Kidney (tissue), 14 donors: ENCODE measurements around the gene POLR1E. TPM values are rescaled to one million over a fixed set of nuclear protein-coding genes. Genes with fewer than 3 reads are reported as not detected.

Experiments
- DNase-seq, 5 donors: peaks; one replicate each; pipeline ENCODE4 v3.0.0-alpha.2; 2013 to 2020
- FAIRE-seq: peaks from 2 replicates; lab custom pipeline; 2012; peaks lifted over from hg19 to GRCh38; lab: Jason Lieb, UNC
- H3K27ac ChIP-seq, 2 donors: one replicate each; pipeline ENCODE4 v1.7.0; 2013; ENCODE audit warnings: low read depth in 2 of 2, low read length in 2 of 2, inconsistent platforms in 1 of 2
- H3K27me3 ChIP-seq: one replicate; pipeline ENCODE4 v1.7.1; 2013; ENCODE audit warnings: low read length, inconsistent platforms; ENCODE audit not compliant: control insufficient read depth, insufficient read depth
- H3K36me3 ChIP-seq, 3 donors: one replicate each; pipeline versions ENCODE4 v1.7.0 to v1.7.1; 2013; ENCODE audit warnings: low read length in 3 of 3, control low read depth in 1 of 3, inconsistent platforms in 1 of 3; ENCODE audit not compliant: insufficient read depth in 3 of 3, control insufficient read depth in 2 of 3
- H3K4me1 ChIP-seq, 3 donors: one replicate each; pipeline versions ENCODE4 v1.7.0 to v1.7.1; 2013; ENCODE audit warnings: low read length in 3 of 3, inconsistent platforms in 1 of 3, low read depth in 1 of 3; ENCODE audit not compliant: control insufficient read depth in 2 of 3, insufficient read depth in 2 of 3
- H3K4me3 ChIP-seq, 3 donors: one replicate each; pipeline versions ENCODE4 v1.7.0 to v1.8.1; 2013; ENCODE audit warnings: low read length in 3 of 3, control low read depth in 1 of 3, inconsistent platforms in 1 of 3
- H3K9ac ChIP-seq, 3 donors: one replicate each; pipeline versions ENCODE4 v1.7.0 to v1.7.1; 2013; ENCODE audit warnings: low read length in 3 of 3, control low read depth in 1 of 3, inconsistent platforms in 1 of 3
- H3K9me3 ChIP-seq, 3 donors: one replicate each; pipeline versions ENCODE4 v1.7.0 to v1.7.1; 2013; ENCODE audit warnings: low read length in 3 of 3, control low read depth in 1 of 3, inconsistent platforms in 1 of 3; ENCODE audit not compliant: control insufficient read depth in 2 of 3, insufficient read depth in 1 of 3
- CTCF ChIP-seq: IDR thresholded peaks from 3 replicates; pipeline ENCODE4 v1.5.1; 2012; ENCODE audit warnings: mild to moderate bottlenecking, moderate library complexity, borderline replicate concordance; ENCODE audit not compliant: insufficient read depth; ENCODE audit errors: extremely low read depth
- intact Hi-C: fragments of 100-400 bp; cut with DNase I; formaldehyde crosslinking; loops from one replicate; pipeline ENCODE4 v1.11.1; 2022
- polyA plus RNA-seq: library from polyadenylated mRNA; stranded (reverse); fragments of 350-450 nt; fragmentation: Illumina TruSeq; extraction: RNeasy Lipid Tissue Mini Kit (QIAGEN cat#74804); gene quantifications from one replicate; pipeline ENCODE4 v1.2.3, GENCODE V29; 2014; ENCODE audit warnings: low read depth, low replicate concordance; ENCODE audit not compliant: insufficient read depth
- total RNA-seq: library from RNA; stranded (reverse); fragmentation: NEBNext Ultra II Directional; extraction: Animal tissue kit (Norgen Biotek cat#: 25700); gene quantifications from one replicate; pipeline ENCODE4 v1.2.1, GENCODE V29; 2021
- donor health status: control.
- donor health status: control.
- donor health status: control.
- donor health status: control.
- donor health status: control.
- donor health status: DM: yes; HTN: yes; CAD: no.
- donor health status: Normal renal cell carcinoma (clear cell type).

POLR1E gene
- total and polyA plus RNA-seq, 2 donors from 2014 or later = 8.2 to 17.2 TPM

GRCh38 chr9:37437010-37437409 lies 48.7 kb upstream of the POLR1E start:
- DNase-seq (no peak), FAIRE-seq (no peak)
- Histone ChIP-seq H3K4me3 (no peak overlapping the region), H3K4me1 (peaks cover 0 to 12% (median 11%) of the 10 kb centered on the region in 3 donors), H3K9ac (no peak overlapping the region), H3K9me3 (no peaks in the 10 kb centered on the region), H3K27me3 (no peaks in the 10 kb centered on the region), H3K36me3 (peaks cover 11 to 77% (median 42%) of the 10 kb centered on the region in 3 donors), H3K27ac (no peak overlapping the region)
- TF ChIP-seq CTCF = no peak
- intact Hi-C loops = no loop called here

DNA sequence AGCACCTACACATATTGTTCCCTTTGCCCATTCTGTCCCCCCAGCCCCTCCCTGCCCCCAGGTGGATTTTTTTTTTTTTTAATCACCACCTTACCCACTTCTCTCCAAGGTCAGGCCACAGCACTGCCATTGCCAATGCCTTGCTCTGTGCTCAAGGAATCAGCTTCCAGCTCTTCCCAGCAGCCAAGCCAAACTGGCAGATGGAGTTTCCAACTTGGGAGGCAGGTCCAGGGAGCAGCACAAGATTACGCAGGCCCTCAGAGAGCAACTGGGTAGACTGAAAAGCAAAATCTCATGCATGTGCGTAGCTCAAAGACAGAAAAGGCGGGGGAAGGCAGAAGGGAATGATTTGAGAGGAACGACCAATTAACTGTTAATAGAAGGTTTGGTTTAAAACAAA lies 48.1 kb upstream of the POLR1E start:
- Histone ChIP-seq H3K9me3 (no peaks in the 10 kb centered on the region), H3K4me3 (no peak overlapping the region), H3K27ac (no peak overlapping the region), H3K9ac (no peak overlapping the region), H3K36me3 (peaks cover 13 to 76% (median 46%) of the 10 kb centered on the region in 3 donors), H3K27me3 (no peaks in the 10 kb centered on the region), H3K4me1 (peaks cover 0 to 9% (median 9%) of the 10 kb centered on the region in 3 donors)
- TF ChIP-seq CTCF = no peak
- intact Hi-C loops = no loop called here
- no peak for DNase-seq
- no peak for FAIRE-seq

DNA sequence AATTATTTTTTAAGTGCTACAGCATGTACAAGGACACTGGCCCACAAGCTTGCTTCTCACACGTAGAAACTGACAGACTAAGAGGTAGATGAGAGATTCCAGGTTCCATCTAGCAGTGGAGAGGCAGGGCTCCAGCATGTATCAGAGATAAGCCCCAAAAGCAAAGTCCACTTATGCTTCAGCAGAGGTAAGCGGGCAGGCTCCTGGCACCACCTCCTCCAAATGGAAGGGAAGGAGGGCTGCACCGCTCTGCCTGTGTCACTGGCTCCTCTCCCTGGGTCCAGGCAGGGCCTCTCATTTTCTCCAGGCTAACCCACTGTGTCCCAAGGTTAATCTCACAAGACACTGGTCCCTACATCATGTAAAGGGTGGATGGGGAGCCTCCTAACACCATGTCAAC lies 47.4 kb upstream of the POLR1E start:
- intact Hi-C loops = no loop called here
- no peak for TF ChIP-seq CTCF
- H3K27me3 ChIP-seq = no peaks in the 10 kb centered on the region
- H3K9me3 ChIP-seq = no peaks in the 10 kb centered on the region
- H3K4me3 ChIP-seq = no peak overlapping the region
- DNase-seq (no peak), FAIRE-seq (no peak)
- H3K36me3 ChIP-seq = peaks cover 13 to 73% (median 47%) of the 10 kb centered on the region in 3 donors
- no peak overlapping the region for H3K9ac ChIP-seq
- H3K4me1 ChIP-seq = peaks cover 0 to 6% (median 4%) of the 10 kb centered on the region in 3 donors
- H3K27ac ChIP-seq = no peak overlapping the region

DNA sequence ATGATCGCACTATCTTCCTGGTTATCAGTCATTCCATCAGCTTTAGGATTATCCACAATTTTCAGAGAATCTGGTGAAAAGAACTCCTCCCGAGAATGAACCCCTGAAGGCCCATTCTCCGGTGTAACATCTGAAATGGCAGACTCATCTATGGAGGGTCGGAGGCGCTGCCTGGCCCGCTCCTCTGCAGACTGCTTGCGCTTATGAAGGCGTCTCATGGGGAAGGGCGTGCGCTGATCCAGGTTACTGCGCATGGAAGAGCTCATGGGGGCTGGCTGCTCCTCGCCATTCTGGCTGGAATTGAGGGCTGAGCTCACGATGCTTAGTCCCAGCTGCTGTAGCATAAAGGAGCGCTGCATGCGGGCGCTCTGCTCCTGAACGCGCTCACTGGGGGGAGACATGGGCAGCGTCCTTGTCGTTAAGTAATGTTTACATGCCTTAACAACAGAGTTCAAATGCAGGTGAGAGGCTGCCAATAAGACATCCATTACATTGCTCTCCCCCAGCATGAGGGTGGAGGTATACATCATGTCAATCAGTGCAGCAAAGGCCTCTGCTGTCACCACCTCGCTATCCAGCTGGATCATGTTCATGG lies 43.9 kb upstream of the POLR1E start:
- Histone ChIP-seq H3K9ac (no peak overlapping the region), H3K9me3 (no peaks in the 10 kb centered on the region), H3K27ac (no peak overlapping the region), H3K36me3 (peaks cover 13 to 50% (median 37%) of the 10 kb centered on the region in 3 donors), H3K27me3 (no peaks in the 10 kb centered on the region), H3K4me1 (peaks cover 0 to 2% (median 0%) of the 10 kb centered on the region in 3 donors), H3K4me3 (no peak overlapping the region)
- intact Hi-C loops = no loop called here
- FAIRE-seq = no peak
- TF ChIP-seq CTCF = no peak
- no peak for DNase-seq
